ENCODE measurements around the gene RPUSD1.

Gene RPUSD1

DNA sequence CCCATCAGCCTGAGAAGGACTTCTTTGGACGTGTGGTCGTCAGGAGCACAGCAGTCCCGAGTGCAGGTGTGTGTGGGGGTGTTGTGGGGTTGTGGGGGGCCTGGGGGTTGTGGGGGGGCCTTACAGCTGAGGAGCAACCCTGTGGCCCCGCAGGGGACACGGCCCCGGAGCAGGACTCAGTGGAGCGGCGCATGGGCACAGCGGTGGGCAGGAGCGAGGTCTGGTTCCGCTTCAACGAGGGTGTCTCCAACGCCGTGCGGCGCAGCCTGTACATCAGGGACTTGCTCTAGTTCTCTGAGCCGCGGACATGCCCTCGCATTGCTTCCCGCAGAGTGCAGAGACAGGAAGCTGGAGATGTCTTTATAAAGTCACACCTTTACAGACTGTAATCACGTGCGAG lies 9.5 kb upstream of the RPUSD1 start:
- H3K4me3 Mint-ChIP-seq: no peak overlapping the region
- no peak overlapping the region for H3K27ac Mint-ChIP-seq
- H3K4me1 Mint-ChIP-seq (ENCODE audit: low read depth): no peaks in the 10 kb centered on the region
- peaks cover 14% of the 10 kb centered on the region for H3K27me3 Mint-ChIP-seq
- no peaks in the 10 kb centered on the region for H3K9me3 Mint-ChIP-seq
- no peak for DNase-seq
- H3K36me3 Mint-ChIP-seq (ENCODE audit: low read depth): peaks cover 39% of the 10 kb centered on the region

DNA sequence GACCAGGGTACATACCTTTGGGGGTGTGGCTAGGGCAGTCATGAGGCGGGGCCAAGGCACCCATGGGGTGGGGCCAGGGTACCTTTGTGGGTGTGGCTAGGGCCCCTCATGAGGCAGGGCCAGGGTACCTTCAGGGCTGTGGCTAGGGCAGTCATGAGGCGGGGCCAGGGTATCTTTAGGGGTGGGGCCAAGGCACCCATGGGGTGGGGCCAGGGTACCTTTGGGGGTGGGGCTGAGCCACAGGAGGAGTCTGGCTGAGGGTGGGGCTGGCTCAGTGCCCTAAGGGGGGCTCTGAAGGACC lies 8.9 kb upstream of the RPUSD1 start:
- Mint-ChIP-seq H3K4me1 (ENCODE audit: low read depth) (no peaks in the 10 kb centered on the region), H3K27me3 (peaks cover 8% of the 10 kb centered on the region), H3K9me3 (no peaks in the 10 kb centered on the region), H3K27ac (no peak overlapping the region), H3K36me3 (ENCODE audit: low read depth) (peaks cover 40% of the 10 kb centered on the region), H3K4me3 (no peak overlapping the region)
- peak; percentile 54 for DNase-seq

DNA sequence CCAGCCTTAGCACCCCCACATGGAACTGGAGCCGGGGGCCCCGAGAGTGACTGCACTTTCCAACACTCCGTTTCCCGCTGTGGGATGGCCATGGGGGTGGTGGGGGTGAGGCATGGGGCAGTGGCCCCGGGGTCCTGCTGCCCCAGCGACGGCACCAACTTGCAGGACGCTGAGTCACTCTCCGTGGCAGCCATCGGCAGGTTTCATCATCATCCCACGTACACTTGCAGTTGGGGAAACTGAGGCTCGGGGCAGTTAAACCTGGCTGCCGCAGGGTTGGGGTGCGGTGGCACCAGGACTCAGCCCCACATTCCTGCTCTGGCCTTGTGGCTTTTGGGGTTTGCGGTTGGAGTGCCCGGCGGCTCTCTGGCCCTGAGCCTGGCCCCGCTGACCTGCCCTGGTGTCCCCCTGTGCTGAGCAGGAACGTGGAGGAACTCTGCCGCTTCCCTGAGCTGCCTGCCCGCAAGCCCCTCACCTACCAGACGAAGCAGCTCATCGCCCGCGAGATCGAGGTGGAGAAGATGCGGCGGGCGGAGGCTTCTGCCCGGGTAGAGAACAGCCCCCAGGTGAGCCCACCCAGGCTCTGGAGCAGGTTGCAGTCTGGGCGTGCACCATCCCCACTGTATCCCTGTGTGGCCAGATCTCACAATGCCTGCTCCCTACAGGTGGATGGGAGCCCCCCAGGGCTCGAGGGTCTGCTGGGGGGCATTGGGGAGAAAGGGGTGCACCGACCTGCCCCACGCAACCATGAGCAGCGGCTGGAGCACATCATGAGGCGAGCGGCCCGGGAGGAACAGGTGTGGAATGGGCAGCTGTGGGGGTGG lies 8.3 kb upstream of the RPUSD1 start:
- Mint-ChIP-seq H3K4me1 (ENCODE audit: low read depth) (peaks cover 2% of the 10 kb centered on the region), H3K9me3 (no peaks in the 10 kb centered on the region), H3K36me3 (ENCODE audit: low read depth) (peaks cover 45% of the 10 kb centered on the region), H3K27me3 (peaks cover 4% of the 10 kb centered on the region), H3K27ac (no peak overlapping the region), H3K4me3 (no peak overlapping the region)
- no peak for DNase-seq

DNA sequence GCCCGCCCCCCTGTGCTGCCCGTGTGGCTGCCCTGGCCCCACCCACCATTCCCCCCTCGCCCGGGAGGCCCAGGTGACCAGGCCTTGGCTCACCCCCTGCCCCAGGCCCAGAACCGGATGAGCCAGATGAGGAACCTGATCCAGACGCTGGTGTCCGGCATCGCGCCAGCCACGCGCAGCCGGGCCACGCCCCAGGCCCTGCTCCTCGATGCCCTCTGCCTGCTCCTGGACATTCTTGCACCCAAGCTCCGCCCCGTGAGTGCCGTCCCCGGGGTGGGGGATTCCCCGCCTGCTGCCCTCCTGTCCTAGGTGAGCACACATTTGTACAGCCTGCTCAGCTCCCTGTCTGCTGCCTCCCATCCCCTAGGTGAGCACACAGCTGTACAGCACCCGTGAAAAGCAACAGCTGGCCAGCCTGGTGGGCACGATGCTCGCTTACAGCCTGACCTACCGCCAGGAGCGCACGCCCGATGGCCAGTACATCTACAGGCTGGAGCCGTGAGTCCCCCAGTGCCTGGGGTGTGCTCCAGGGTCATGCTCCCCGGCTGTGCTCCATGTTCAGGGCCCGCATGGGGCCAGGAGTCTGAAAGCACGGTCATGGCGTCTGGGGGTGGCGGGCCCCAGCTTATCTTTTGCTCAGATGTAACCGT lies 7.5 kb upstream of the RPUSD1 start:
- Mint-ChIP-seq H3K4me3 (no peak overlapping the region), H3K4me1 (ENCODE audit: low read depth) (peaks cover 5% of the 10 kb centered on the region), H3K27ac (no peak overlapping the region), H3K36me3 (ENCODE audit: low read depth) (peaks cover 53% of the 10 kb centered on the region), H3K9me3 (no peaks in the 10 kb centered on the region), H3K27me3 (no peaks in the 10 kb centered on the region)
- no peak for DNase-seq

DNA sequence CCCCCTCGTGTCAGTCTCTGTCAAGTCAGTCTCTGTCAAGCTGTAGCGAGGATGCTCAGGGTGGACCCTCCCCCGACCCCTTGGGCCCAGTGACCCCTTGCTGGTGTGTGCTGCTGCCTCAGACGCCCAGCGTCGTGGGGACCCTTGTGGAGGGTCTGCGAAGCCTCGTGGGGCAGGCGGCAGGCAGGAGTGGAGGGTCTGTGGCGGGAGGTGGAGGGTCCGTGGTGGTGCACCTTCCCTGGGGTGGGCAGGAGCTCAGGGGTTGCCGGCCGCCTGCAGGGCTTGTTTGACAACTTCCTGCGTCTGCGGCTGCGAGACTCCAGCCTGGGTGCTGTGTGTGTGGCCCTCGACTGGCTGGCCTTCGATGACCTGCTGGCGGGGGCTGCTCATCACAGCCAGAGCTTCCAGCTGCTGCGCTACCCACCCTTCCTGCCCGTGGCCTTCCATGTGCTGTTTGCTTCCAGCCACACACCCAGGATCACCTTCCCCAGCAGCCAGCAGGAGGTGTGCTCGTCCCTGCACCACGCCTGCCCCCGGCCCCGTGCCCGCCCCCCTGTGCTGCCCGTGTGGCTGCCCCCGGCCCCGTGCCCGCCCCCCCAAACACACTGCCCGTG lies 6.8 kb upstream of the RPUSD1 start:
- Mint-ChIP-seq H3K9me3 (no peaks in the 10 kb centered on the region), H3K4me1 (ENCODE audit: low read depth) (peaks cover 6% of the 10 kb centered on the region), H3K27me3 (no peaks in the 10 kb centered on the region), H3K4me3 (no peak overlapping the region), H3K36me3 (ENCODE audit: low read depth) (peaks cover 61% of the 10 kb centered on the region), H3K27ac (no peak overlapping the region)
- DNase-seq: no peak

DNA sequence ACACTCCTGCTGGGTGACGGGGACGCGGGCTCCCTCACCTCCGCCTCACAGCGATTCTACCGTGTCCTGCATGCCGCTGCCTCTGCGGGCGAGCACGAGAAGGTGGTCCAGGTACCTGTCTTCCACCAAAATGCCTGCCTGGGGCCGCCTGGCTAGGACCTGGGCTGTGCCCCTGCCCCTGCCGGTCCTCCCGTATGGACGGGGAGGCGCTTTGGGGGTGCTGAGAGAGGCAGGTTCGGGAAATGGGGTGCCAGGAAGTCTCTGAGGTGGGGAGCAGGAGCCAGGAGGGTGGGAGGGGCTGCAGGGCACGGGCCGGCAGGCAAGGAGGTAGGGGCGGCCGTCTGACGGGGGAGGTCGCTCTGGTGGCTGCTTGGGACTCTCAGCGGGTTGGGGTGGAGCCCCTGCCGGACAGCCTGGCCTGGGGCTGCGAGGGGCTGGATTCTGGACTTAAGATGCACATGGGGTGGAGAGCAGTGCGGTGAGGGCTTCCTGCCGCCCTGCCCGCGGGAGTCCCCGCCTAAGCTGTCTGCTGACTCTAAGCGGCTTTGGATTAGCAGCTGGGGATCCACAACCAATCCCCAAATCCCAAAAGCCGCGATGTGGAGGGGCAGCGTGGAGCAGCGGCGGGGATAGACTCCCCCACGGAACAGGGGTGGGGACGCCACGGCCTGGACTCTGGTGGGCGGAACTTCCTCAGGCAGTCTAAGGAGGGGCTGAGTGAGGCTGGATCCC lies 6.1 kb upstream of the RPUSD1 start:
- Mint-ChIP-seq H3K4me1 (ENCODE audit: low read depth) (peaks cover 8% of the 10 kb centered on the region), H3K36me3 (ENCODE audit: low read depth) (peaks cover 63% of the 10 kb centered on the region), H3K9me3 (no peaks in the 10 kb centered on the region), H3K27ac (no peak overlapping the region), H3K4me3 (no peak overlapping the region), H3K27me3 (no peaks in the 10 kb centered on the region)
- no peak for DNase-seq

DNA sequence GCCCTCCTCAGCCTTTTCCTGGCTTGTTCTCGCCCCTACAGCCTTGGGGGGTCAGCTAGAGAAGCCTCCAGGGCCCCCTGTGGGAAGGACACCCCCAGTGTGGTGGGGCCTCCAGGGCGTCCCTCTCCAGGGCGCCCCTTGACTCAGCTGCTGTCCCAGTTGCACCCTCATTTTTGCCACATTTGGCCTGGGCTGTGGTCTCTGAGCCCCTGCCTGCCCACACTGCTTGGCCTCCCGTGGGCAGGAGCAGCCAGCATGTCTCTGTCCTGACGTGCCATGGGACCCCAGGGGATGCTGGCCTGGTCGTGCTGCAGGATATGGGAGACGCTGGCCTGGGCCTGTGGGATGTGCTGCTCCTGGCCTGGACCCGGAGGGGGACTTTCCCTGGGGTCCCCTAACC lies 5.2 kb upstream of the RPUSD1 start:
- peaks cover 8% of the 10 kb centered on the region for H3K4me1 Mint-ChIP-seq (ENCODE audit: low read depth)
- H3K4me3 Mint-ChIP-seq: no peak overlapping the region
- no peak overlapping the region for H3K27ac Mint-ChIP-seq
- DNase-seq: no peak
- H3K9me3 Mint-ChIP-seq: no peaks in the 10 kb centered on the region
- no peaks in the 10 kb centered on the region for H3K27me3 Mint-ChIP-seq
- H3K36me3 Mint-ChIP-seq (ENCODE audit: low read depth): peaks cover 64% of the 10 kb centered on the region

DNA sequence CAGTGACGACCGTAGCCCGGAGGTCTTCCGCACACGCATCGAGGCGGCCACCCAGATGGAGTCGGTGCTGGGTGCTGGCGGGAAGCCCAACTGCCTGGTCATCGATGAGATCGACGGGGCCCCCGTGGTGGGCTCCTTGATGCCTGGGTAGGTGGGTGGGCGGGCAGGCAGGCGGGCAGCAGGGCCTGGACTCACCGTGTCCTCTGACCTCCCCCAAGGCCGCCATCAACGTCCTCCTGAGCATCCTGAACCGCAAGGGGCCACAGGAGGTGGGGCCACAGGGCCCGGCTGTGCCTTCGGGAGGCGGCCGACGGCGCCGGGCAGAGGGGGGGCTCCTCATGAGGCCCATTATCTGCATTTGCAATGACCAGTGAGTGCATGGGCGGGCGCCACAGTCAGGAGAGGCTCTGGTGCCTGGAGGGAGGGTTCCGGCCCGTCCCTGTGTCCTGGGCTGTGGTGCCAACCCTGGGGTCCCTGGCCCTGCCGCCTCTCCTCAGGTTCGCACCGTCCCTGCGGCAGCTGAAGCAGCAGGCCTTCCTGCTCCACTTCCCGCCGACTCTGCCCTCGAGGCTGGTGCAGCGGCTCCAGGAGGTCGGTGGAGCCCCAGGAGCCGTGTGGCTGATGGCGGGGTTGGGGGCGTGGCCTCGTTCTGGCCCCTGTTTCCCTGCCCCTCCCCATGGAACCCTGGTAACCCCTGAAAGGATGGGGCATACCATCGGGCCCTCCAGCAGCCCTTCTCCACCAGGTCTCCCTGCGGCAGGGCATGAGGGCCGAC lies 4.2 kb upstream of the RPUSD1 start:
- no peak overlapping the region for H3K27ac Mint-ChIP-seq
- H3K4me1 Mint-ChIP-seq (ENCODE audit: low read depth): peaks cover 9% of the 10 kb centered on the region
- H3K4me3 Mint-ChIP-seq: no peak overlapping the region
- H3K9me3 Mint-ChIP-seq: no peaks in the 10 kb centered on the region
- H3K36me3 Mint-ChIP-seq (ENCODE audit: low read depth): peaks cover 61% of the 10 kb centered on the region
- DNase-seq: no peak
- no peaks in the 10 kb centered on the region for H3K27me3 Mint-ChIP-seq

DNA sequence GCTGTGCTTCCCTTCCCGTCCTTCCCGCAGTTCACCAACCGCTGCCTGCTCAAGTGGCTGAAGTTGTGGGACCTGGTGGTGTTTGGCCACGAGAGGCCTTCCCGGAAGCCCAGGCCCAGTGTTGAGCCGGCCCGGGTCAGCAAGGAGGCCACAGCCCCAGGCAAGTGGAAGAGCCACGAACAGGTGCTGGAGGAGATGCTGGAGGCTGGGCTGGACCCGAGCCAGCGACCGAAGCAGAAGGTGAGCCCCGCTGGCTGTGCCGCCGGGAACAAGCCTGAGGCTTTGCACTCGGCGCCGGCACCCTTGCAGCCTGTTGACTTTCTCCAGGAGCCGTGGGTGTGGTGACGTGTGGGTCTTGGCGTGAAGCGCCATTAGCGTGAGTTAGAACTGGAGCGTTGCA lies 3.0 kb upstream of the RPUSD1 start:
- Mint-ChIP-seq H3K36me3 (ENCODE audit: low read depth) (peaks cover 58% of the 10 kb centered on the region), H3K9me3 (no peaks in the 10 kb centered on the region), H3K27ac (no peak overlapping the region), H3K4me1 (ENCODE audit: low read depth) (peaks cover 18% of the 10 kb centered on the region), H3K27me3 (no peaks in the 10 kb centered on the region), H3K4me3 (no peak overlapping the region)
- DNase-seq: no peak

DNA sequence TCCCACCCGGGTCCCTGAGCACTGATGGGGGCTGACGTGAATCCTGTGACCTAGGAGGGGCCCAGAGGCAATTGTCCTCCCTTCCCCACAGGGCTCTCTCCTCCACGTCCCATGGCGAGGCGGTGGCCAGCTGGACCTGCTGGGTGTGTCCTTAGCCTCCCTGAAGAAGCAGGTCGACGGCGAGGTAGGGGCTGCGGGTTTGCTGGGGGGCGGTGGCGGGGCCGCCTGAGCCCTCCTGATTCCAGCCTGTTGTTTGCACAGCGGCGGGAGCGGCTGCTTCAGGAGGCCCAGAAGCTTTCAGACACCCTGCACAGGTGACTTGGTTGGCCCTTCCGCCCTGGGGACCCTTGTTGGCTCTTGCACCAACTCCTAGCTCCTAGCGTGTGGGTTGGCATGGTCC lies 1.9 kb upstream of the RPUSD1 start:
- H3K4me3 Mint-ChIP-seq: peak overlapping the region; percentile 83
- H3K27me3 Mint-ChIP-seq: no peaks in the 10 kb centered on the region
- no peaks in the 10 kb centered on the region for H3K9me3 Mint-ChIP-seq
- peak overlapping the region; percentile 33 for H3K27ac Mint-ChIP-seq
- peaks cover 18% of the 10 kb centered on the region for H3K4me1 Mint-ChIP-seq (ENCODE audit: low read depth)
- H3K36me3 Mint-ChIP-seq (ENCODE audit: low read depth): peaks cover 60% of the 10 kb centered on the region
- DNase-seq: no peak

DNA sequence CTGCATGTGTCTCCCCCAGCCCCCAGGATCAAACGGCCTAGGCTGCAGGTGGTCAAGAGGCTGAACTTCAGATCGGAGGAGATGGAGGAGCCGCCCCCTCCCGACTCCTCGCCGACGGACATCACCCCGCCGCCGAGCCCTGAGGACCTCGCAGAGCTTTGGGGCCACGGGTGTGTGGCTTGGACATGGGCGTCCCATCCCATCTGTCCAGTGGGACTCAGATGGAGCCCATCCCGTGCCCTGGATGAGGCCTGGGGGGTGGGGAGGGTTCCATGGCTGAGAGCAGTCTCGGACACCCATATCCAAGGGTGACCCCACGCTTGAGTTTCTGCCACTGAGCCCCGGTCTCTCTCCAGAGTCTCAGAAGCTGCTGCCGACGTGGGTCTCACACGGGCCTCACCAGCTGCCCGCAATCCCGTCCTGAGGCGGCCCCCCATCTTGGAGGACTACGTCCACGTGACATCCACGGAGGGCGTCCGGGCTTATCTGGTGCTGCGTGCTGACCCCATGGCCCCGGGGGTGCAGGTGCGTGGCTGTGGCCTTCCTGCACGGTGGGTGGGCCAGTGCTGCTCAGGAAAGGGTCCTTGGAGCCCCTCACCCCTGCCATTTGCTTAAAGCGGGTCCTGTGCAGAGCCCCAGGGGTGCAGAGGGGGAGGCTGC lies 1.1 kb upstream of the RPUSD1 start:
- Mint-ChIP-seq H3K27ac (no peak overlapping the region), H3K9me3 (no peaks in the 10 kb centered on the region), H3K4me1 (ENCODE audit: low read depth) (peaks cover 18% of the 10 kb centered on the region), H3K36me3 (ENCODE audit: low read depth) (peaks cover 63% of the 10 kb centered on the region), H3K4me3 (peak overlapping the region; percentile 83), H3K27me3 (no peaks in the 10 kb centered on the region)
- DNase-seq: no peak

DNA sequence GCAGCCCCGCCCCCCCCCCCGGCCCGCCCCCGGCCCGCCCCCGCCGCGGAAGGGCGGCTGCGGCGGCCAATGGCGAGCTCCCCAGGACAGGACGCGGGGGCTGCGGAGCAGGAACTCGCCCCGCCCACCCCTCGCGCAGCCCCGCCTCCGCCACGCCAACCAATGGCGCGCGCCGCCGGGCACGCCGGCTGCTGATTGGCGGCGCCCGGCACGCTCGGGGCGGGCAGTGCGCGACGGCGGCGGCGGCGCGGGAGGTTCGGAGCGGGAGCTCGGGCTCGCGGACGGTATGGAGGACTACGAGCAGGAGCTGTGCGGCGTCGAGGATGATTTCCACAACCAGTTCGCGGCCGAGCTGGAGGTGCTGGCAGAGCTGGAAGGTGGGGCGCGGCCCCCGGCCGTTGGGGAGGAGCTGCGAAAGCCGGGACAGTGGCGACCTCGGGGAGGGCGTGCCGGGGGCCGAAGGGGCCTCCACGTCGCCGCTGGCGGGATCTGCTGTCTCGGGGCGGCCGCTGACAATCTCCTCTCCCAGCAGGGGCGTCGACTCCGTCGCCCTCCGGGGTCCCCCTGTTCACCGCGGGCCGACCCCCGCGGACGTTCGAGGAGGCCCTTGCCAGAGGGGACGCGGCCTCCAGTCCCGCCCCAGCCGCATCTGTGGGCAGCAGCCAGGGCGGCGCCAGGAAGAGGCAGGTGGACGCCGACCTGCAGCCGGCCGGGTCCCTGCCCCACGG lies 382 bp upstream of the RPUSD1 start, which contains the start of gene CHTF18:
Gene CHTF18 (plus strand): TSS at position 222 of the 728 bp plus-strand sequence. CDS start 65 bp downstream, at position 287.
- peak; percentile 96 for DNase-seq
- Mint-ChIP-seq H3K27ac (peak within 1 kb of the TSS; percentile 90), H3K4me1 (ENCODE audit: low read depth) (peaks cover 18% of the 10 kb centered on the region), H3K27me3 (no peaks in the 10 kb centered on the region), H3K4me3 (peak within 1 kb of the TSS; percentile 93), H3K36me3 (ENCODE audit: low read depth) (peaks cover 56% of the 10 kb centered on the region), H3K9me3 (no peaks in the 10 kb centered on the region)

DNA sequence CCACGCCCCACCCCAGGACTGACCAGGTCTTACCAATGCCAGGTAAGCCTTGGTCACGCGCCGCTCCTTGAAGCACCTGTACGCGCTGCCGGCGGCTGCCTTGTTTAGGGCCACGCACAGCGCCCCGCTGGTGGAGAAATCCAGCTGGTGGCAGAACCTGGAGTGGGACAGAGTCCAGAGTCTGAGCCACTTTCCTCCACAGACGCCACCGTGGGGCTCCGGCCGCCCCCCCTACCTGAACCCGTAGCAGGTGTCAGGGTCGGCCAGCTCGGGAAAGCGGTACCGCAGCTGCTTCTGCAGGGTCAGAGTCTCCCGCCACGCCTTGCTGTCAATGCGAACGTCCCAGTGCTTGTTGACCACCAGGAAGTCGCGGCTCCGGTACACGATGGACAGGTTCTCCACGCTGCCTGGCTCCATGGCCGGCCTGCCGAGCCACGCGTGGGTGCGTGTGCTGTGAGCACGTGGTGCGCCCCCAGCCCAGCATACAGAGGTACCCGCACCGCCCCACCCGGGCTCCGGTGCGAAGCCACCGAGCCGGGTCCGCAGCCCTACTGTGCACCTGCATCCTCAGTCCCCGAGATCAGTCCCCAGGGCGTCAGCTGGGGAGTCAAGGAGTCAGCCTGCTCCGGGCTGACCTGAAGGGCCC lies 737 bp downstream of the RPUSD1 start:
- peaks cover 18% of the 10 kb centered on the region for H3K4me1 Mint-ChIP-seq (ENCODE audit: low read depth)
- H3K27ac Mint-ChIP-seq: peak overlapping the region; percentile 90
- peaks cover 51% of the 10 kb centered on the region for H3K36me3 Mint-ChIP-seq (ENCODE audit: low read depth)

More for the DNA sequence above, 737 bp downstream of the RPUSD1 start:
- no peaks in the 10 kb centered on the region for H3K9me3 Mint-ChIP-seq
- H3K27me3 Mint-ChIP-seq: no peaks in the 10 kb centered on the region
- H3K4me3 Mint-ChIP-seq: peak overlapping the region; percentile 93
- no peak for DNase-seq
